ENCODE measurements around the gene TRAF1. TPM values are rescaled to one million over a fixed set of nuclear protein-coding genes. Genes with fewer than 3 reads are reported as not detected.

The TRAF1 gene
- total and polyA plus RNA-seq, 7 donors: 0.55 to 2.0 (median 0.95) TPM

DNA sequence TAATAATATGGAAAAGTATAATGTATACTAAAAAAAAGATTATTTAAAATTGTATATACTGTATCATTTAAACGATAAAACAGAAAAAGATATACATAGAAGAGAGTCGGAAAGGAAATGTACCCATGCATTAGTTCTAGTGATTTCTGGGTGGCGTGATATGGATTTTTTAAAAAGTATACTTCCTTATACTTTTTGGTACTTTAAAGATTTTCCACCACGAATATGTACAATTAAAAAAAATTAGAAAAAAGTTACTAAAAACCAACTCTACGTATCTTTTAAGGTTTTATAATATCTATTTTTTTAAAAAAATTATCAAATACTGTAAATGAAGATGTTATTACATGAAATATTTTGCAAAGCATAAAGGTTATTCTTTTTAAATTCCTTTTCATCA lies 61.9 kb downstream of the TRAF1 start:
- Histone ChIP-seq H3K4me3 (no peak overlapping the region), H3K9me3 (no peaks in the 10 kb centered on the region), H3K27me3 (ENCODE audit: insufficient read depth in 3 of 3, low read length in 2 of 3) (no peaks in the 10 kb centered on the region), H3K27ac (no peak overlapping the region), H3K4me1 (no peaks in the 10 kb centered on the region), H3K36me3 (ENCODE audit: insufficient read depth in 1 of 2, low read depth in 1 of 2) (peaks cover 0 to 40% of the 10 kb centered on the region in 2 donors)
- ATAC-seq (no peak), DNase-seq (no peak)
- 93 to 96% (median 94%) methylated on average over 5 of the region's 5 CpGs for WGBS, 3 donors
- intact Hi-C loops (cut with DNase I): loop anchor here in 1 of 2 donors (10.0 kb wide), 1 partner anchor 190 kb away; the partner anchor contains the start of gene C5
- TF ChIP-seq, protein P1, sequence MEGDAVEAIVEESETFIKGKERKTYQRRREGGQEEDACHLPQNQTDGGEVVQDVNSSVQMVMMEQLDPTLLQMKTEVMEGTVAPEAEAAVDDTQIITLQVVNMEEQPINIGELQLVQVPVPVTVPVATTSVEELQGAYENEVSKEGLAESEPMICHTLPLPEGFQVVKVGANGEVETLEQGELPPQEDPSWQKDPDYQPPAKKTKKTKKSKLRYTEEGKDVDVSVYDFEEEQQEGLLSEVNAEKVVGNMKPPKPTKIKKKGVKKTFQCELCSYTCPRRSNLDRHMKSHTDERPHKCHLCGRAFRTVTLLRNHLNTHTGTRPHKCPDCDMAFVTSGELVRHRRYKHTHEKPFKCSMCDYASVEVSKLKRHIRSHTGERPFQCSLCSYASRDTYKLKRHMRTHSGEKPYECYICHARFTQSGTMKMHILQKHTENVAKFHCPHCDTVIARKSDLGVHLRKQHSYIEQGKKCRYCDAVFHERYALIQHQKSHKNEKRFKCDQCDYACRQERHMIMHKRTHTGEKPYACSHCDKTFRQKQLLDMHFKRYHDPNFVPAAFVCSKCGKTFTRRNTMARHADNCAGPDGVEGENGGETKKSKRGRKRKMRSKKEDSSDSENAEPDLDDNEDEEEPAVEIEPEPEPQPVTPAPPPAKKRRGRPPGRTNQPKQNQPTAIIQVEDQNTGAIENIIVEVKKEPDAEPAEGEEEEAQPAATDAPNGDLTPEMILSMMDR (IDR thresholded peaks at IDR 0.05): no peak

DNA sequence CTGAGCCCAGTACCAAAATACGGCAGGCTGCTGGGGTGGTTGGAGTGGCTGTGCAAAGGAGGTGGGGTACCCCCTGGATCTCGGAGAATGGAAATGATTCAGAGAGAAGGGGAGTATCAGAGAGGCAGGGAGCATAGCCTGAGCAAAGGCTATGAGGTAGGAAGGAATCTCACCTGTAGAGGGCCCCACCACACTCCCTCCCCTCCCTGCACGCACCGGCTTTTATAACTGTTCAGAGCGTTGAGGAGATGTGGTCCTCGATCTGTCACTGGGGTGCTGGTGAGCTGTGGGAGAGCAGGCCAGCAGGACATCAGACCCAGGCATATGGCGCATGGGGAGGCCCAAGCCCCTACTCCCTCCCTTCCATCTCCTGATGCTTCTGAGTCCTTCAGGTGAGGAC lies 62.8 kb downstream of the TRAF1 start:
- intact Hi-C loops (cut with DNase I): loop anchor here in 1 of 2 donors (10.0 kb wide), 1 partner anchor 191 kb away; the partner anchor contains the start of gene C5

DNA sequence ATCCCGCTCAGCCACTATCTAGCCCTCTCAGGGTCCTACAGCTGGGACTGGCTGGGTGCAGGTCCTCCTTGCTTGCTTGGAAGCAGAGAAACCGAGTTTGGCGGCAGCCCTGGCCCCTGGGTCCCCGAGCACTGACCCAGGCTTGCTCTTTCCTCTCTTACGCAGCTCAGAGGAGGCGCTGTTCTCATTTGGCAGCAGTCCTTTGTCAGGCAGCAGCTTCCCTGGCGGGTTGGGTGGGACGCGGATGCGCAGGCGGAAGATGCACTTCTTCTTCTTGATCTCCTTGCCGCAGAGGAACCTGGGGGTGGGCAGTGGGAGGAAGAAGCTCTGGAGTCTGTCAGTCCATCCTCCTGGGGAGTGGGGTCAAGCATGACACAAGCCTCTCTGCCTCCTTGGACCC lies 64.1 kb downstream of the TRAF1 start:
- Histone ChIP-seq H3K27ac (no peak overlapping the region), H3K27me3 (ENCODE audit: insufficient read depth in 3 of 3, low read length in 2 of 3) (no peaks in the 10 kb centered on the region), H3K4me1 (no peaks in the 10 kb centered on the region), H3K9me3 (no peaks in the 10 kb centered on the region), H3K4me3 (no peak overlapping the region), H3K36me3 (ENCODE audit: insufficient read depth in 1 of 2, low read depth in 1 of 2) (peaks cover 0 to 51% of the 10 kb centered on the region in 2 donors)
- TF ChIP-seq, protein P1 (IDR thresholded peaks at IDR 0.05): no peak
- ATAC-seq: no peak
- intact Hi-C loops (cut with DNase I): loop anchor here in 1 of 2 donors (10.0 kb wide), 1 partner anchor 192 kb away; the partner anchor contains the start of gene C5
- 90 to 95% (median 91%) methylated on average over 12 of the region's 12 CpGs for WGBS, 3 donors
- no peak for DNase-seq

More for the DNA sequence above, 62.8 kb downstream of the TRAF1 start:
- WGBS, 3 donors: 87 to 93% (median 89%) methylated on average over 4 to 7 of the region's 7 CpGs
- Histone ChIP-seq H3K4me1 (no peaks in the 10 kb centered on the region), H3K4me3 (no peak overlapping the region), H3K27me3 (ENCODE audit: insufficient read depth in 3 of 3, low read length in 2 of 3) (no peaks in the 10 kb centered on the region), H3K36me3 (ENCODE audit: insufficient read depth in 1 of 2, low read depth in 1 of 2) (peaks cover 0 to 41% of the 10 kb centered on the region in 2 donors), H3K9me3 (no peaks in the 10 kb centered on the region), H3K27ac (no peak overlapping the region)
- TF ChIP-seq, protein P1 (IDR thresholded peaks at IDR 0.05): no peak
- DNase-seq (no peak), ATAC-seq (no peak)

DNA sequence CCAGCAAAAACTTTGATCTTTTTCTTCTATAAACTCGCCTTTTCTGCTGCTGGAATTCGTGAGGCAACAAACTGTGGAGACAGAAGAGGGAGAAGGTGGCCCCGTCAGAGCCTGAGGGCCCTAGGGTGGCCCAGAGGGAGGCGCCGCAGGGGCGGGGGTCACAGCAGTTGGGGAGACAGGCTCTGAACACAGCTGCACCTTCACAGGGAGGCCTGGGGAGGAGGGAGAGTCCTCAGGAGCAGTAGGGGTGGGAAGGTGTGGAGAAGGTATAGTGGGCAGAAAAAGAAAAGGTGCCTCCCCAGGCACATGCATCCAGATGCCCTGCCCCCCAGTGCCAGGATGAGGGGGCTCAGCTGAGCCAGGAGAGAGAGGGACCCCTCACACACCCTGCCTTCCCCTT lies 64.7 kb downstream of the TRAF1 start:
- ATAC-seq (no peak), DNase-seq (no peak)
- Histone ChIP-seq H3K4me3 (no peak overlapping the region), H3K4me1 (no peaks in the 10 kb centered on the region), H3K27ac (no peak overlapping the region), H3K27me3 (ENCODE audit: insufficient read depth in 3 of 3, low read length in 2 of 3) (no peaks in the 10 kb centered on the region), H3K9me3 (no peaks in the 10 kb centered on the region), H3K36me3 (ENCODE audit: insufficient read depth in 1 of 2, low read depth in 1 of 2) (peaks cover 0 to 52% of the 10 kb centered on the region in 2 donors)
- intact Hi-C loops (cut with DNase I): loop anchor here in 1 of 2 donors (10.0 kb wide), 1 partner anchor 193 kb away; the partner anchor contains the start of gene C5
- WGBS, 3 donors: 96 to 99% (median 99%) methylated on average over 6 of the region's 6 CpGs
- TF ChIP-seq, protein P1 (IDR thresholded peaks at IDR 0.05): no peak

DNA sequence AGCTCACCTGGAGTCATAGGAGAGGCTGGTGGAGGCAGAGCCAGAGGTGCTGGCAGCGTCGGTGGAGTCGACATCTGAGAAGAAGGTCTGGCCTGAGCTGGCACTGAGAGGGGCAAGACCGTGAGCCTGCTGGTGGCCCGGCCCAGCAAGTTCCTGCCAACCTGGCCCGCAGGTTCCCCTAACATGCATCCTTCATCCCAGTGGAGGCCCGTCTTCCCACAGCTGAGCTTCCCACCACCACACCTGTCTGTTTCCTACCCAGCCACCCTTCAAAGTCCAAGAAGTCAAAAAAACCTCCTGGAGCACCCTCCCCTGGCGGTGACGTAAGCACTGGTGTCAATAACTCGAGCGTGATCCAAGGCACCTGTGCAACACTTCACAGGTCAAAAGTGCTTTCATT lies 66.5 kb downstream of the TRAF1 start:
- ATAC-seq (no peak), DNase-seq (no peak)
- H3K27ac ChIP-seq: no peak overlapping the region
- no peaks in the 10 kb centered on the region for H3K9me3 ChIP-seq
- H3K4me3 ChIP-seq: no peak overlapping the region
- peaks cover 0 to 52% of the 10 kb centered on the region in 2 donors for H3K36me3 ChIP-seq (ENCODE audit: insufficient read depth in 1 of 2, low read depth in 1 of 2)
- intact Hi-C loops (cut with DNase I): loop anchor here in 1 of 2 donors (10.0 kb wide), 1 partner anchor 195 kb away; the partner anchor contains the start of gene C5
- WGBS, 3 donors: 77 to 97% (median 79%) methylated on average over 8 to 11 of the region's 11 CpGs
- H3K27me3 ChIP-seq (ENCODE audit: insufficient read depth in 3 of 3, low read length in 2 of 3): no peaks in the 10 kb centered on the region
- TF ChIP-seq, protein P1 (IDR thresholded peaks at IDR 0.05): no peak
- no peaks in the 10 kb centered on the region for H3K4me1 ChIP-seq

Measured in psoas muscle (tissue), 8 donors.